GM19035 (cell line): ENCODE data around the gene MRPL22.
"Not testable (repeated sequence)": the region's sequence is repeated elsewhere in the genome, so short reads cannot be mapped to it uniquely, and the experiment has no call there.

Experiments
- ATAC-seq: cut with Tn5 transposase; IDR thresholded peaks from one replicate; pipeline ENCODE4 v1.9.1; 2021; ENCODE audit not compliant: unreplicated experiment

Gene MRPL22

DNA sequence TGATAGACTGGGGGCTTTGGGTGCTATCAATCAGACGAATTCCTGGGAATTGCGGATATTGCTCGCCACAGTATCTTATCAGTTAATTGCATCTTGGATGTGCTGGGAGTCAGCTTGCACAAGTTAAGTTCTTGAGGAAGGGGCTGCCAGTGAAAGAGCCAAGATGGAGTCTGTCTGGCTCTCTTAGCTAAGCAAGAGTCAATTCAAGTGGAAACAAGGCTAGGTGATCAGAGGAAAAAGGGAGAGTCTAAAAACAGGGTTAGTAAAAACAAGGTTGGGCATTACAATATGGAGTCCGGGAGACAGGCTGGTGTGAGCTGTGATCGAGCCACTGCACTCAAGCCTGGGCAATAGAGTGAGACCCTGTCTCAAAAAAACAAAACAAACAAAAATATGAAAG lies 1.5 kb upstream of the MRPL22 start:
- not testable (repeated sequence) for ATAC-seq

- no peak for ATAC-seq
Measured at GRCh38 chr5:154940375-154940771, 500 bp upstream of the MRPL22 start.

DNA sequence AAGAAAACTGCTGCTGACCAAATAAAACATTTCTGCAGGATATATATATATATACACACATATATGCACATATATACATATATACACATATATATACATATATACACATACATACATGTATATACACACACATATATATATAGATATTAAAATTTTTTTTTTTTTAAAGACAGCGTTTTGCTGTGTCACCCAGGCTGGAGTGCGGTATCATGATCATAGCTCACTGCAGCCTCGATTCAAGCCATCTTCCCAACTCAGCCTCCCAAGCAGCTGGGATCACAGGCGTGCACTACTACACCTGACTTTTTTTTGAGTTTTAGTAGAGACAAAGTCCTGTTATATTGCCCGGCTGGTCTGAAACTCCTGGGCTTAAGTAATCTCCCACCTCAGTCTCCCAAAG lies 2.7 kb downstream of the MRPL22 start:
- no peak for ATAC-seq

GRCh38 chr5:154944716-154945115 lies 3.8 kb downstream of the MRPL22 start:
- ATAC-seq, result no peak

DNA sequence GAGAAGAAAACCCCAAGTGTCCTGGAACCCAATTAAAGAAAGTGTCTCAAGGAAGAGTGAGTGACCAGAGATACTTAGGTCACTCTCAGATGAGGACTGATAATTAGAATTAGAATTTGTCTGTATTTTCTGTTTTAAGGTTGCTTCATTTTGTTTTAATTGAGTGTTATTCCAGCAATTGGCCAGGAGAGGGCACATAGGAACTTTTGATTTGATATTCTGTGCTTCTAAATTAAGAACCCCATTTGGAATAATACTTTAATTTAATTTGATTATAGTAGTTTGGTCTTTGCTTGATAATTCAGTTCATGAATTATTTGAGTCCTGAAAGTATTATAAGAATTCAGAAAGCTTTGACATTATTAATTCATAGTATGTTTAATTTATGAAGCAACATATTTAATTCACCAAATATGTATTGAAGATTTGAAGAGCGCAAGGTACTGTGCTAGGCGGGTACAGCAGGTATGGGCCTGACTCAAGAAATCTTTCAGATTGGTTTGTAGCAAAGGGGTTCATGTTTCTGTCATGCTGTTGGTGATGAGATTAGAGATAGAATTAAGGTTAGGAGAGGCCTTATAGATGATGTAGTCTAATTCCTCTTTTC lies 4.9 kb downstream of the MRPL22 start:
- ATAC-seq, result no peak

GRCh38 chr5:154947778-154948177 lies 6.9 kb downstream of the MRPL22 start:
- no peak for ATAC-seq

GRCh38 chr5:154948313-154948712 lies 7.4 kb downstream of the MRPL22 start:
- no peak for ATAC-seq

DNA sequence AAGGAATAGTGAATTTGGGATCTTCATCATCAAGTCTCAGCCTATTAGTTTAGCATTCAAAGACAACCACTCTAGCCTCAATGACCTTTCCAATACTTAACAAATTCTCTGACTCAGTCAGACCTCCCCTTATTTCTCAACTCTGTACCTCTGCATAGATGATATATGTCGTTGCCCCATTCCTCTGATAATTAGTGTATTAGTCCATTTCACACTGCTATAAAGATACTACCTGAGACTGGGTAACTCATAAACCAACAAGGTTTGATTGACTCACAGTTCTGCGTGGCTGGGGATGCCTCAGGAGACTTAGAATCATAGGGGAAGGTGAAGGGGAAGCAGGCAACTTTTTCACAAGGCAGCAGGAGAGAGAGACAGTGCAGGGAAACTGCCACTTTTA lies 8.9 kb downstream of the MRPL22 start:
- no peak for ATAC-seq

GRCh38 chr5:154956712-154957111 lies 15.8 kb downstream of the MRPL22 start:
- no peak for ATAC-seq

GRCh38 chr5:154962494-154962893 lies 21.6 kb downstream of the MRPL22 start:
- peak; percentile 74 for ATAC-seq

DNA sequence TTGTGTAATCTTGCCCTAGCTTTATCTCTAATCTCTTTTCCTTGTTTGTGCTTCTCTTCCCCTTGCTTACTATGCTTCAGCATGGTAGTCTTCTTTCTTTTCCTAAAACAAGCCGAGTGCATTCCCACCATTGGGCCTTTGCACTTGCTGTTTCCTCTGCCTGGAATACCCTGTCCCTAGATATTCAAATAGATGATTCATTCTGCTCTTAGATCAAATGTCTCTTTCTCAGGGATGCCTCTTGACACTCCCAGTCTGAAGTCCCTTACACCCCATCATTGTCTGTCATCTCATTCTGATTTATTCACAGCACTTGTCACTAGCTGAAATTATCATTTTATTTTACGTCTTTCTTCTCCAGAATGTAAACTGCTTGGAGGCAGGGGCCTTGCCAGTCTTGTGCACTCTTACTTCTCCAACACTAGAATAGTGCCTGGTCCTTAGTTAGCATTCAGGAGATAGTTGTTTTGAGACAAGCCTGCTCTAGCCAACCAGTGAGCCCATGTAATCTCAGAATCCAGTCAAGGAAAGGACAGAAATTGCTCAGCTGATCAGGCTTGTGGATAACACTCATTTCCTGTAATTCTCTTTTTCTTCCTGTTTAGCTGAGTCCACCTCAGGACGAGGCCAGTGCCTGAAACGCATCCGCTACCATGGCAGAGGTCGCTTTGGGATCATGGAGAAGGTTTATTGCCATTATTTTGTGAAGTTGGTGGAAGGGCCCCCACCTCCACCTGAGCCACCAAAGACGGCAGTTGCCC lies 25.4 kb downstream of the MRPL22 start:
- ATAC-seq, result no peak

GRCh38 chr5:154966874-154967273 lies 26.0 kb downstream of the MRPL22 start:
- no peak for ATAC-seq

DNA sequence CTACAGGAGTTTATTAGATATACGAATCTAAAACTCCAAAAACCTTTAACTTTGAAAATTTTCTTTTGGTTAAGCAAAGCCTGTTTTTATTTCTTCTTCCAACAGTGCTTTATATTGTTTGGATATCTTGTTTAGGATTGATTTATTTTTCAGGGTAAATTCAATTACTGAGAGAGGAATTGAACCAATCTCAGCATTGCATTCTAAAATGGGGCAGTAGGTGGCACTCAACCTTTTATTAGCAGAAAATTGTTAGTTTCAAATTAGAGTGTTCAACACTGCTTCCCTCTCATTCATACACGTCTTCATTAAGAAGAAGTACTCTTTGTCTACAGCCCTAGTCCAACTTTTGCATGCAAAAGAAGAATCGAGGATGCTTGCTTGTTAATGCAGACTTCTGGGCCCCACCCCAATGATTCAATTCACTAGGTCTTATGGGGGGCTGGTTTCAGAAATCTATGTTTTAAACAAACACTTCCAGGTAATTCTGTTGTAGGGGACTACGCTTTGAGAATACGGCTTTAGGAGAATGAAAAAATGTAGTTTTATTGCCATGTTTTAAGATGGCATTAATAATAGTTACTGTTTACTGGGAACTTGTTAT lies 26.6 kb downstream of the MRPL22 start:
- ATAC-seq, result no peak

DNA sequence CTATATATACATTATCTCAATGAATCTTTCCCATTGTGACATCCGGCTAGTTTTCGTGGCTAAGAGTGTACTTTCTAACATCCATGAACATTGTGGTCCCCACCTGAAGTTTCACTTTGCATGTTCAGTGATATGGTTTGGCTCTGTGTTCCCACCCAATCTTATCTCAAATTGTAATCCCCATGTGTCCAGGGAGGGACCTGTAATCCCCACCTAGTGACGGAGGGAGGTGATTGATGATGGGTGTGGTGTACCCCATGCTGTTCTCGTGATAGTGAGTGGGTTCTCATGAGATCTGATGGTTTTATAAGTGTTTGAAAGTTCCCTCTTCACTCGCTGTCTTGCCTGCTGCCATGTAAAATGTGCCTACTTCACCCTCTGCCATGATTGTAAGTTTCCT lies 28.1 kb downstream of the MRPL22 start:
- no peak for ATAC-seq

GRCh38 chr5:154970759-154971158 lies 29.9 kb downstream of the MRPL22 start:
- no peak for ATAC-seq

GRCh38 chr5:154971501-154971900 lies 30.6 kb downstream of the MRPL22 start:
- ATAC-seq, result no peak

- ATAC-seq, result no peak
Measured at GRCh38 chr5:154972476-154973080, 31.7 kb downstream of the MRPL22 start.

DNA sequence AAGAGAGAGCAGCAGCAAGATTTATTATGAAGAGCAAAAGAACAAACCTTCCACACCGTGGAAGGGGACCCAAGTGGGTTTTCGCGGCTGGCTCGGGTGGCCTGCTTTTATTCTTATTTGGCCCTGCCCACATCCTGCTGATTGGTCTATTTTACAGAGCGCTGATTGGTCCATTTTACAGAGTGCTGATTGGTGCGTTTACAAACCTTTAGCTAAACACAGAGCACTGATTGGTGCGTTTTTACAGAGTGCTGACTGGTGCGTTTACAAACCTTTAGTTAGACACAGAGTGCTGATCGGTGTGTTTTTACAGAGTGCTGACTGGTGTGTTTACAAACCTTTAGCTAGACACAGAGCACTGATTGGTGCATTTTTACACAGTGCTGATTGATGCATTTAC lies 35.2 kb downstream of the MRPL22 start:
- ATAC-seq, result not testable (repeated sequence)

- no peak for ATAC-seq
Measured at GRCh38 chr5:154977409-154977808, 36.5 kb downstream of the MRPL22 start.

- ATAC-seq, result not testable (repeated sequence)
Measured at GRCh38 chr5:154978294-154978693, 37.4 kb downstream of the MRPL22 start.

- ATAC-seq, result no peak
Measured at GRCh38 chr5:154984946-154985516, 44.2 kb downstream of the MRPL22 start.

- no peak for ATAC-seq
Measured at GRCh38 chr5:154986151-154986550, 45.3 kb downstream of the MRPL22 start.
